HepG2 (cell line): Measurements from ENCODE around the gene SULT6B1. TPM values are rescaled to one million over a fixed set of nuclear protein-coding genes. Genes with fewer than 3 reads are reported as not detected.

ENCODE experiments used
- ATAC-seq: fragments of 200-7000 bp; cut with Tn5 transposase; 3 replicates; pipeline ENCODE4 v1.9.1; 2020; ENCODE audit warnings: mild to moderate bottlenecking, moderate library complexity
- BruUV-seq: library from RNA; stranded (reverse); fragments of 400-500 nt; replicated peaks from 2 replicates; lab custom pipeline; 2021; lab: Mats Ljungman, UMichigan
- CTCF ChIA-PET: fragments of 300-600 bp; formaldehyde crosslinking; extraction: SDS; loops from one replicate; lab custom pipeline; 2021; ENCODE audit warnings: low total read pairs, inconsistent platforms, low intra/inter-chr PET ratio; lab: Yijun Ruan, JAX
- POLR2A ChIA-PET: fragments of 350-600 bp; sonication (Branson Sonifier 250); formaldehyde crosslinking; loops from one replicate; lab custom pipeline; 2020; ENCODE audit warnings: antibody characterized with exemption, inconsistent platforms; lab: Yijun Ruan, JAX
- DNase-seq: peaks from one replicate; pipeline ENCODE4 v3.0.0-alpha.2; 2015; ENCODE audit warnings: low spot score
- FAIRE-seq: peaks from 3 replicates; lab custom pipeline; 2011; peaks lifted over from hg19 to GRCh38; lab: Jason Lieb, UNC
- H2AFZ ChIP-seq: one replicate; pipeline ENCODE4 v1.6.1; 2011; ENCODE audit warnings: low read length, inconsistent platforms
- H3K27ac ChIP-seq: fragments of 300-600 bp; 3 replicates; pipeline ENCODE4 v1.8.0; 2011; ENCODE audit warnings: mixed run types, mild to moderate bottlenecking, mixed read lengths, low read length, inconsistent platforms; ENCODE audit not compliant: insufficient read depth; ENCODE audit errors: extremely low read length
- H3K27me3 ChIP-seq, 2 experiments: fragments of 200-600 bp in 1 of 2; 2 replicates in 1 of 2; 3 replicates in 1 of 2; pipeline versions ENCODE4 v1.6.0 to v1.8.0; 2011; ENCODE audit warnings: low read length in 2 of 2, mild to moderate bottlenecking in 2 of 2, moderate library complexity in 2 of 2, inconsistent platforms in 1 of 2; ENCODE audit not compliant: insufficient read depth in 2 of 2, control insufficient read depth in 1 of 2
- H3K36me3 ChIP-seq, 2 experiments: fragments of 200-600 bp in 1 of 2; replicated peaks in 1 of 2; 2 replicates in 1 of 2; 3 replicates in 1 of 2; pipeline versions ENCODE4 v1.5.1 to v1.8.0; 2011; ENCODE audit warnings: low read length in 2 of 2, inconsistent platforms in 1 of 2; ENCODE audit not compliant: insufficient read depth in 2 of 2, control insufficient read depth in 1 of 2
- H3K4me1 ChIP-seq: 2 replicates; pipeline ENCODE4 v1.5.1; 2012; ENCODE audit warnings: low read length, inconsistent platforms; ENCODE audit not compliant: insufficient read depth
- H3K4me2 ChIP-seq: 2 replicates; pipeline ENCODE4 v1.6.0; 2011; ENCODE audit warnings: low read depth, low read length, inconsistent platforms
- H3K4me3 ChIP-seq, 3 experiments: fragments of 200-600 bp in 1 of 3; sonication (generic), shearing (Covaris generic) in 1 of 3; replicated peaks in 1 of 3; 2 replicates each; pipeline ENCODE4 v1.5.1; 2011 to 2016; ENCODE audit warnings: low read length in 3 of 3, inconsistent platforms in 2 of 3, low read depth in 2 of 3, mild to moderate bottlenecking in 2 of 3, control low read depth in 1 of 3, mixed read lengths in 1 of 3; ENCODE audit not compliant: insufficient read depth in 1 of 3
- H3K79me2 ChIP-seq: one replicate; pipeline ENCODE4 v1.6.1; 2011; ENCODE audit warnings: low read length, inconsistent platforms; ENCODE audit not compliant: insufficient read depth
- H3K9ac ChIP-seq: 2 replicates; pipeline ENCODE4 v1.6.0; 2011; ENCODE audit warnings: mild to moderate bottlenecking, low read depth, low read length, inconsistent platforms; ENCODE audit not compliant: insufficient read depth
- H3K9me3 ChIP-seq: 2 replicates; pipeline ENCODE4 v1.5.1; 2012; ENCODE audit warnings: mild to moderate bottlenecking, low read length
- H4K20me1 ChIP-seq: 2 replicates; pipeline ENCODE4 v1.6.0; 2011; ENCODE audit warnings: inconsistent platforms, mild to moderate bottlenecking, low read length, moderate library complexity; ENCODE audit not compliant: insufficient read depth
- ATF7 ChIP-seq, 2 experiments: fragments of 450-650 bp in 1 of 2; sonication (generic) in 1 of 2; formaldehyde crosslinking in 1 of 2; IDR thresholded peaks; 2 replicates each; pipeline versions ENCODE4 v1.4.0 to v1.6.1; 2016 to 2020; ENCODE audit warnings: antibody characterized with exemption in 1 of 2, mild to moderate bottlenecking in 1 of 2, missing genetic modification reagents in 1 of 2
- FOXK1 ChIP-seq: sonication (generic); formaldehyde crosslinking; IDR thresholded peaks from 2 replicates; pipeline ENCODE4 v1.4.0; 2020; ENCODE audit warnings: low read depth, missing genetic modification reagents, borderline replicate concordance
- KLF9 ChIP-seq: IDR thresholded peaks from 2 replicates; pipeline ENCODE4 v1.6.1; 2016; ENCODE audit warnings: low read depth
- NFRKB ChIP-seq: fragments of 450-650 bp; IDR thresholded peaks from 2 replicates; pipeline ENCODE4 v1.6.1; 2017
- RBFOX2 ChIP-seq: fragments of 200-400 bp; formaldehyde crosslinking; IDR thresholded peaks from 2 replicates; pipeline ENCODE4 v1.6.1; 2017; ENCODE audit warnings: low read depth, mild to moderate bottlenecking, low read length
- SMARCE1 ChIP-seq: fragments of 450-650 bp; IDR thresholded peaks from 2 replicates; pipeline ENCODE4 v1.6.1; 2017; ENCODE audit warnings: borderline replicate concordance
- ZNF430 ChIP-seq: sonication (generic); formaldehyde crosslinking; IDR thresholded peaks from 2 replicates; pipeline ENCODE4 v1.9.0; 2021; ENCODE audit warnings: mild to moderate bottlenecking, missing genetic modification reagents
- WGBS: methylation state at CpG from one replicate; pipeline ENCODE4 v1.1.6; 2017; ENCODE audit warnings: low lambda C conversion rate; 5-methylcytosine and 5-hydroxymethylcytosine counted together
- in situ Hi-C: cut with HindIII; loops from 2 replicates; pipeline ENCODE4 v1.10.0; 2017; ENCODE audit warnings: low pct_unique_long_range_greater_than_20kb; ENCODE audit not compliant: extremely low pct_ligation_motif_present
- intact Hi-C: fragments of 100-400 bp; cut with micrococcal nuclease; formaldehyde crosslinking; loops from one replicate; pipeline ENCODE4 v1.10.0; 2022; ENCODE audit not compliant: unreplicated experiment
- polyA plus RNA-seq, 8 experiments: library from polyadenylated mRNA; depleted of rRNA in 3 of 8; stranded (reverse) in 7 of 8; unstranded in 1 of 8; fragments of >200 nt; fragmentation: Illumina TruSeq in 4 of 8; extraction: Trizol in 4 of 8; gene quantifications; 2 replicates each; pipeline versions ENCODE4 v1.2.1 to v1.2.3, GENCODE V29; 2011 to 2016; ENCODE audit warnings: low read depth in 4 of 8, missing spikeins in 1 of 8, mixed read lengths in 1 of 8; ENCODE audit not compliant: insufficient read depth in 1 of 8
- total RNA-seq, 5 experiments: library from RNA; depleted of rRNA; stranded (reverse); fragments of >200 nt; fragmentation: Illumina TruSeq; extraction: Trizol; gene quantifications; 2 replicates each; pipeline ENCODE4 v1.2.3, GENCODE V29; 2016; ENCODE audit warnings: low read depth in 1 of 5
- TF ChIP-seq, protein P1 (sequence below): sonication (generic); formaldehyde crosslinking; IDR thresholded peaks from 2 replicates; pipeline ENCODE4 v1.4.0; 2020; ENCODE audit warnings: missing genetic modification reagents, borderline replicate concordance

Gene SULT6B1
- total and polyA plus RNA-seq, 2 of the 13 experiments (the other 11 are each of a cell fraction or from before 2014, with no cell fraction given) = not detected

DNA sequence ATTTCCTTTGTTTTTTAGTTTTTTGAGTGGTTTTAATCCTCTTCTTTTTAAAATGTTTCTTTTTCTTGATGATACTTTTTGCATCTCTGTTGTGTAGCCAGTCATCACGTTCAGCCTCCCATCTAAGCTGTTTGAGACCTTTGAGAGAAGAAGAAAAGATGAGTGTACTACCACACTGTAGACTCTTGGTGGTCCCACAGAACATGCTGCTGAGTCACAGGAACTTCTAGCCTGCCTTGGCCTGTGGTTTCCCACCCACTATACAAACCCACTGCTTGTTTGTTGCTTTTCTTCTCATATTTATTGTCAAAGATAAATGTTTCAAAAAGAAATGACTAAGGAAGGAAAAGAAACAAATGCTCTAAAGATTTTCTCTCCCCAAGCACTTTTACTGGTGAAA is 13.3 kb upstream of the SULT6B1 start:
- H3K9me3 ChIP-seq = peaks cover 6% of the 10 kb centered on the region; the same call in 1 of the 2 replicates
- FAIRE-seq (no peak), ATAC-seq (no peak), DNase-seq (no peak)
- CTCF ChIA-PET = no interaction called here
- 94% methylated on average over 1 of the region's 1 CpG for WGBS
- H4K20me1 ChIP-seq = peaks cover 4% of the 10 kb centered on the region
- H3K9ac ChIP-seq = no peak overlapping the region
- POLR2A ChIA-PET = interaction anchor here (0.9 kb wide), 1 partner anchor 12 kb away, joined by 3 read pairs; no protein-coding TSS in a partner anchor
- H3K27ac ChIP-seq = no peak overlapping the region
- H2AFZ ChIP-seq = no peak overlapping the region
- H3K79me2 ChIP-seq = peaks cover 55% of the 10 kb centered on the region
- H3K4me3 ChIP-seq = no peak overlapping the region
- H3K4me2 ChIP-seq = no peak overlapping the region
- BruUV-seq = no TSS peak
- TF ChIP-seq, protein P1, sequence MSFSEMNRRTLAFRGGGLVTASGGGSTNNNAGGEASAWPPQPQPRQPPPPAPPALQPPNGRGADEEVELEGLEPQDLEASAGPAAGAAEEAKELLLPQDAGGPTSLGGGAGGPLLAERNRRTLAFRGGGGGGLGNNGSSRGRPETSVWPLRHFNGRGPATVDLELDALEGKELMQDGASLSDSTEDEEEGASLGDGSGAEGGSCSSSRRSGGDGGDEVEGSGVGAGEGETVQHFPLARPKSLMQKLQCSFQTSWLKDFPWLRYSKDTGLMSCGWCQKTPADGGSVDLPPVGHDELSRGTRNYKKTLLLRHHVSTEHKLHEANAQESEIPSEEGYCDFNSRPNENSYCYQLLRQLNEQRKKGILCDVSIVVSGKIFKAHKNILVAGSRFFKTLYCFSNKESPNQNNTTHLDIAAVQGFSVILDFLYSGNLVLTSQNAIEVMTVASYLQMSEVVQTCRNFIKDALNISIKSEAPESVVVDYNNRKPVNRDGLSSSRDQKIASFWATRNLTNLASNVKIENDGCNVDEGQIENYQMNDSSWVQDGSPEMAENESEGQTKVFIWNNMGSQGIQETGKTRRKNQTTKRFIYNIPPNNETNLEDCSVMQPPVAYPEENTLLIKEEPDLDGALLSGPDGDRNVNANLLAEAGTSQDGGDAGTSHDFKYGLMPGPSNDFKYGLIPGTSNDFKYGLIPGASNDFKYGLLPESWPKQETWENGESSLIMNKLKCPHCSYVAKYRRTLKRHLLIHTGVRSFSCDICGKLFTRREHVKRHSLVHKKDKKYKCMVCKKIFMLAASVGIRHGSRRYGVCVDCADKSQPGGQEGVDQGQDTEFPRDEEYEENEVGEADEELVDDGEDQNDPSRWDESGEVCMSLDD (CRISPR knock-in tag) = no peak
- 0 out of 2 replicates have a peak, but pooled peaks have one; percentile 34 for TF ChIP-seq RBFOX2
- in situ Hi-C loops (no loop called here), intact Hi-C loops (no loop called here)
- H3K27me3 ChIP-seq = no peaks in the 10 kb centered on the region; a peak in 1 of 5 replicates
- H3K4me1 ChIP-seq = peaks cover 24% of the 10 kb centered on the region
- peaks cover 9 to 59% of the 10 kb centered on the region in 2 experiments for H3K36me3 ChIP-seq

DNA sequence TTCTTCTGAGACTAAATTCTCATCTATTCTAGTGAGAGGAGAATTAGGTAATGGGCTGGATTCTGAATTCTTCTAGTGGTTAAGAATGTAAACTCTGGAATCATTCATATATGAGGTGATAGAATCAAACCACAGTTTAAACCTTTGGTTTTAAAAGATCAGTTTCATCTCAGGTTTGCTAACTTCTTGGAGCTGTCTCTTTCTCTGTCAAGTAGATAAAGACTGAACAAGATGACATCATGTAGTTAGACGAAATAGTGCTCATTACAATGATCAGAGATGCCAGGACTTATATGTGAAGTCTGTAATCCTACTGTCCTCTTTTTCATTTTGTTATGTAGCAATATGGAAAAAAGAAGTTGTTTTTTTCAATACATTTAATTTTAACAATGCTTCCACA is 12.7 kb upstream of the SULT6B1 start:
- Histone ChIP-seq H3K4me1 (peaks cover 24% of the 10 kb centered on the region), H3K9ac (no peak overlapping the region), H2AFZ (no peak overlapping the region), H3K27me3 (no peaks in the 10 kb centered on the region; a peak in 1 of 5 replicates), H4K20me1 (peaks cover 4% of the 10 kb centered on the region; the same call in 1 of the 2 replicates), H3K27ac (no peak overlapping the region), H3K79me2 (peaks cover 51% of the 10 kb centered on the region), H3K36me3 (peaks cover 7 to 53% of the 10 kb centered on the region in 2 experiments), H3K9me3 (peaks cover 6% of the 10 kb centered on the region; the same call in 1 of the 2 replicates), H3K4me2 (no peak overlapping the region), H3K4me3 (no peak overlapping the region)
- in situ Hi-C loops = no loop called here
- CTCF ChIA-PET = no interaction called here
- no TSS peak for BruUV-seq
- 95% methylated on average over 1 of the region's 1 CpG for WGBS
- POLR2A ChIA-PET = interaction anchor here (0.9 kb wide), 1 partner anchor 11 kb away, joined by 3 read pairs; no protein-coding TSS in a partner anchor
- DNase-seq (no peak), ATAC-seq (no peak), FAIRE-seq (no peak)
- intact Hi-C loops = no loop called here
- TF ChIP-seq FOXK1 (CRISPR knock-in tag) (no peak), KLF9 (no peak), ATF7 (IDR thresholded peaks at IDR 0.05) (peak; percentile 76), ATF7 (CRISPR knock-in tag; IDR thresholded peaks at IDR 0.05) (no peak), NFRKB (no peak), SMARCE1 (no peak), ZNF430 (CRISPR knock-in tag) (no peak)
